ENCODE data around the gene CSRNP3.

CSRNP3 gene

DNA sequence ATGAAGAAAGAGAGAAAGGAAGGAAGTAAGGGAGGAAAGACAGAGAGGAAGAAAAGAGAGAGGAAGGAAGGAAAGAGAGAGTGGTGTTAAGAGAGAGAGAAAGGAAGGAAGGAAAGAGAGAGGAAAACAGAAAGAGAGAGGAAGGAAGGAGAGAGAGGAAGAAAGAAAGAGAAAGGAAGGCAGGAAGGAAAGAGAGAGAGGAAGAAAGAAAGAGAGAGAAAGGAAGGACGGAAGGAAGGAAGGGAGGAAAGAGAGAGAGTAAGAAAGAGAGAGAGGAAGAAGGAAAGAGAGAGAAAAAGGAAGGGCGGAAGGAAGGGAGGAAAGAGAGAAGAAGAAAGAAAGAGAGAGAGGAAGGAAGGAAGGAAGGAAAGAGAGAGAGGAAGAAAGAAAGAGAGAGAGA is 197.1 kb downstream of the CSRNP3 start:
- Histone ChIP-seq H3K4me3 (no peak overlapping the region), H3K9me3 (replicated peaks in 1 of 11) (peaks cover 11 to 26% (median 19%) of the 10 kb centered on the region in 11 experiments; a peak in 20 of 22 replicates), H3K9ac (no peak overlapping the region), H3K4me1 (peaks cover 0 to 3% (median 0%) of the 10 kb centered on the region in 10 experiments; a peak in 2 of 20 replicates), H3K4me2 (no peak overlapping the region), H3K27me3 (no peaks in the 10 kb centered on the region), H4K20me1 (no peaks in the 10 kb centered on the region), H3K36me3 (no peaks in the 10 kb centered on the region), H3K27ac (no peak overlapping the region)
- TF ChIP-seq Cebpa-rat (IDR thresholded peaks at IDR 0.05): no peak

DNA sequence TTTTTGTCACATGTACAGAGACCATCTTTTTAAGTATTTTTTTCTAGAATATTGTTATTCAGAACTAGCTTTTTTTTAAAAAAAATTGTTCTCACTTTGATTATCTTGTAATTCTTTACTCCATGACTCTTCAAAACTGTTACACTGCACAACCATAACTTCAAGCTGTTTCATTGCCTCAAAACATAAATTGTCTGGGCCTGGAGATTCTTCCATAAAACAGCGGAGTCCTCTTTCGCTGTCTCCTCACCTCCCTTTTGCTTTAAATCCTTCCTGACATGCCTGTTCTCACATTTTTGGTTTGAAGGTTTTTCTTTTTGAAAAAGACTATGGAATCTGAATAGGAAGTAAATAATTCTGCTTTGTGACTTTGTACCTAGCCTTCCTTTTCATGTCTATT is 197.9 kb downstream of the CSRNP3 start:
- Histone ChIP-seq H3K4me2 (no peak overlapping the region), H3K9me3 (replicated peaks in 1 of 11) (peaks cover 18 to 33% (median 25%) of the 10 kb centered on the region in 11 experiments)

DNA sequence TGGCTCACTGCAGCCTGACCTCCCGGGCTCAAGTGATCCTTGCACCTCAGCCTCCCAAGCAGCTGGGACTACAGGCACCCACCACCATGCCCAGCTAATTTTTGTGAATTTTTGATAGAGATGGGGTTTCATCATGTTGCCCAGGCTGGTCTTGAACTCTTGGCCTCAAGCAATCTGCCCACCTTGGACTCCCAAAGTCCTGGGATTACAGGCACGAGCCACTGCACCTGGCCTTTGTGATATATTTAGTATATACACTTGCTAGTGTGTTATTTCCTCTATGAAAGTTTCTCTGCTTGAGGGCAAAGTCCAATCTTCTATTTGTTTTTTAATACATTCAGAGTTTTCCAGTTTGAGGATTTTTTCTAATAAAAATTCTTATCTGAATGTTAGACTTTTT is 205.3 kb downstream of the CSRNP3 start:
- no peak overlapping the region for H3K4me2 ChIP-seq
- H3K4me3 ChIP-seq: no peak overlapping the region
- H4K20me1 ChIP-seq: no peaks in the 10 kb centered on the region
- H3K27ac ChIP-seq: no peak overlapping the region
- H3K4me1 ChIP-seq: peaks cover 0 to 5% (median 0%) of the 10 kb centered on the region in 10 experiments; a peak in 1 of 20 replicates
- H3K9ac ChIP-seq: no peak overlapping the region
- H3K36me3 ChIP-seq: no peaks in the 10 kb centered on the region
- TF ChIP-seq Cebpa-rat (IDR thresholded peaks at IDR 0.05): no peak
- H3K9me3 ChIP-seq (replicated peaks in 1 of 11): peaks cover 9 to 20% (median 15%) of the 10 kb centered on the region in 11 experiments; a peak in 20 of 22 replicates
- H3K27me3 ChIP-seq: no peaks in the 10 kb centered on the region

More for the DNA sequence above, 197.9 kb downstream of the CSRNP3 start:
- peaks cover 0 to 5% (median 0%) of the 10 kb centered on the region in 10 experiments; a peak in 1 of 20 replicates for H3K4me1 ChIP-seq
- H3K27ac ChIP-seq: no peak overlapping the region
- no peak overlapping the region for H3K4me3 ChIP-seq
- no peaks in the 10 kb centered on the region for H3K36me3 ChIP-seq
- TF ChIP-seq Cebpa-rat (IDR thresholded peaks at IDR 0.05): no peak
- H3K9ac ChIP-seq: no peak overlapping the region
- no peaks in the 10 kb centered on the region for H3K27me3 ChIP-seq
- no peaks in the 10 kb centered on the region for H4K20me1 ChIP-seq

DNA sequence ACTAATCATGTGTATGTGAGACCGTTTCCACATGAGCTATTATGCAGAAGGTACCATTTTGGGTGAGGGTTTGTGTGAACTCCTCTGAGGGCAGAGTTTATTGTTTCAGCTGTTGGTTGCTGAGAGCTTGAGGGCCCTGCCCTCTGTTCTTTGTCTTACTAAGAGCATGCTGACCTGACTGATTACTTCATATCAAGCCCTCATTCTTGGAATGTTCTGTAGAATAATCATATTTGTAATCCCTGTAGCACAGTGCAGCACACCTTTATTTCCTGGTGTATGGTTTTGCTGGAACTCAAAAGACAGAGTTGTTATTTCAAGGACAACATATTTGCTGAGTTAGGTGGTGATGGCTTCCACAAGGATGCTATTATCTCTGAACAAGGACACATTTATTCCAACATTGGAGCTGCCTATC is 206.1 kb downstream of the CSRNP3 start:
- H3K27ac ChIP-seq: no peak overlapping the region
- no peak for TF ChIP-seq Cebpa-rat (IDR thresholded peaks at IDR 0.05)
- H3K4me3 ChIP-seq: no peak overlapping the region
- H4K20me1 ChIP-seq: no peaks in the 10 kb centered on the region
- peaks cover 0 to 5% (median 0%) of the 10 kb centered on the region in 10 experiments; a peak in 1 of 20 replicates for H3K4me1 ChIP-seq
- no peak overlapping the region for H3K4me2 ChIP-seq
- H3K9ac ChIP-seq: no peak overlapping the region
- no peaks in the 10 kb centered on the region for H3K36me3 ChIP-seq
- no peaks in the 10 kb centered on the region for H3K27me3 ChIP-seq
- H3K9me3 ChIP-seq (replicated peaks in 1 of 11): peaks cover 9 to 20% (median 15%) of the 10 kb centered on the region in 11 experiments; a peak in 20 of 22 replicates

DNA sequence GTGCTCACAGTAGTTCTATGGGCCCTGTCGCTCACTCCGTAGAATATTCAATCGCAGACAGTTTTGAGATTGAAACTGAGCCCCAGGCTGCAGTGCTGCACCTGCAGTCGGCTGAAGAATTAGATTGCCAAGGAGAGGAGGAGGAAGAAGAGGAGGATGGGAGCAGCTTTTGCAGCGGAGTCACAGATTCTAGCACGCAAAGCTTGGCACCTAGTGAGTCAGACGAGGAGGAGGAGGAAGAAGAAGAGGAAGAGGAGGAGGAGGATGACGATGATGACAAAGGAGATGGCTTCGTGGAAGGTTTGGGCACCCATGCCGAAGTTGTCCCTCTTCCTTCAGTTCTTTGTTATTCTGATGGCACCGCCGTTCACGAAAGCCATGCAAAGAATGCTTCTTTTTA is 209.4 kb downstream of the CSRNP3 start:
- TF ChIP-seq Cebpa-rat (IDR thresholded peaks at IDR 0.05): no peak

DNA sequence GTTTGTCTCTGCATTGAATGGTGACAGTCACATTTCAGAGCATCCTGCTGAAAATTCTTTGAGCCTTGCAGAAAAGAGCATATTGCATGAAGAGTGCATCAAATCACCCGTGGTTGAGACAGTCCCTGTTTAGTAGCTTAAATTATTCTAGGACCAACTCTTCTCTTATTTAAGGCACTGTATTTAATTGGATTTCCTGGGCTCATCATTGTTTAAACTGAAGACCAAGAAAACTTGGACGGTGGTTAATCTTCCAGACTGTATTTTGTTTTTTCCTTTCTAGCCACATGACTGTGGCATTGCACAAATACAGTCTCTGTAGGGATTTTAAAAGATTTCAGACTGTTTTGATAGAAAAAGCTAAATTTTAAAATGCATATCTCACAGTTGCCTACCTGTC is 210.1 kb downstream of the CSRNP3 start:
- no peak for TF ChIP-seq Cebpa-rat (IDR thresholded peaks at IDR 0.05)
- Histone ChIP-seq H3K36me3 (no peaks in the 10 kb centered on the region), H3K27me3 (no peaks in the 10 kb centered on the region), H3K9me3 (replicated peaks in 1 of 11) (no peaks in the 10 kb centered on the region), H4K20me1 (no peaks in the 10 kb centered on the region), H3K4me3 (no peak overlapping the region), H3K4me2 (no peak overlapping the region), H3K27ac (no peak overlapping the region), H3K4me1 (0 out of 20 replicates have a peak, but pooled peaks cover 0 to 4% (median 0%) of the 10 kb centered on the region in 10 experiments), H3K9ac (no peak overlapping the region)

More for the DNA sequence above, 209.4 kb downstream of the CSRNP3 start:
- H3K4me2 ChIP-seq: no peak overlapping the region
- no peak overlapping the region for H3K9ac ChIP-seq
- no peaks in the 10 kb centered on the region for H3K27me3 ChIP-seq
- H3K4me3 ChIP-seq: no peak overlapping the region
- no peaks in the 10 kb centered on the region for H3K9me3 ChIP-seq (replicated peaks in 1 of 11)
- no peak overlapping the region for H3K27ac ChIP-seq
- H3K36me3 ChIP-seq: no peaks in the 10 kb centered on the region
- H3K4me1 ChIP-seq: 0 out of 20 replicates have a peak, but pooled peaks cover 0 to 4% (median 0%) of the 10 kb centered on the region in 10 experiments
- H4K20me1 ChIP-seq: no peaks in the 10 kb centered on the region

DNA sequence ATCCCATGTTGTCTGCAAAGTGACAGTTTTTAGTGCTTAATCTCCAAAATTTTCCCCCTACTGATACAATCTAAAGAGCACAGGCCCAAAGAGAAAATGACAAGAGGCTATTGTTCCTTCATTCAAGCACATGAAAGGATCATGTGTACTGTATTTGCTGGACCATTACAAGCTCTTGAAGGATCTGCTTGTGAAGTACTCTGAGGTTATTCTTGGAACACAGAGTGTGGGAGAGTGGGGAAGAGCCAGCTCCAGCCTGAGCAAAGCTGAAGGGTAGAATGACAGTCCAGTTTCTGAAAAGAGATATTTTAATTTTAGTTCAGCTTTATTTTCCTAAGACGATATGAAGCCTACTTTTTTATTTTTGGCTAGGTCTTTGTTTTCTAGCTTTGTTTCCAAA is 212.3 kb downstream of the CSRNP3 start:
- Histone ChIP-seq H3K4me2 (no peak overlapping the region), H3K4me1 (no peaks in the 10 kb centered on the region), H3K27me3 (no peaks in the 10 kb centered on the region), H4K20me1 (no peaks in the 10 kb centered on the region), H3K9me3 (replicated peaks in 1 of 11) (no peaks in the 10 kb centered on the region), H3K4me3 (no peak overlapping the region), H3K36me3 (no peaks in the 10 kb centered on the region), H3K27ac (no peak overlapping the region), H3K9ac (no peak overlapping the region)
- TF ChIP-seq Cebpa-rat (IDR thresholded peaks at IDR 0.05): no peak

DNA sequence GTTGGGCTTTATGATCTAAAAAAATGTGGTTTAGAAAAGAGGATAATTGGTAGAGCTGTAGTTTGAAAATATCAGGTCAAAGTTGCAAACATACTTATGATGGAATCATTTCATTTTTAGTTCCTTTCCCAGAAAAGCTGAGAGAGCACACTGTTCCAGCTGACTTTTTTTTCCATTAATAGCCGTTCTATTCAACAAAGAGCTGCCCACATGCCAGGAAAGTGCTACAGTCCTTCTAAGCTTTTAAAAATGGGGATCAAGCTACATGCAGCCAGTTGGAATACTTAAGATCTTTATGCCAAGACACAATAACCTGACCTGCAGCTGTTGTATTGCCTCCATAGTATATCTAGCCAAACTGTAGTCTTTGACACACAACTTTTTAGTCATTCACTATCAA is 213.0 kb downstream of the CSRNP3 start:
- no peaks in the 10 kb centered on the region for H3K36me3 ChIP-seq
- no peak overlapping the region for H3K9ac ChIP-seq
- no peak overlapping the region for H3K4me2 ChIP-seq
- TF ChIP-seq Cebpa-rat (IDR thresholded peaks at IDR 0.05): no peak
- no peaks in the 10 kb centered on the region for H4K20me1 ChIP-seq
- no peak overlapping the region for H3K27ac ChIP-seq
- H3K27me3 ChIP-seq: no peaks in the 10 kb centered on the region
- no peaks in the 10 kb centered on the region for H3K4me1 ChIP-seq
- H3K4me3 ChIP-seq: no peak overlapping the region
- no peaks in the 10 kb centered on the region for H3K9me3 ChIP-seq (replicated peaks in 1 of 11)

DNA sequence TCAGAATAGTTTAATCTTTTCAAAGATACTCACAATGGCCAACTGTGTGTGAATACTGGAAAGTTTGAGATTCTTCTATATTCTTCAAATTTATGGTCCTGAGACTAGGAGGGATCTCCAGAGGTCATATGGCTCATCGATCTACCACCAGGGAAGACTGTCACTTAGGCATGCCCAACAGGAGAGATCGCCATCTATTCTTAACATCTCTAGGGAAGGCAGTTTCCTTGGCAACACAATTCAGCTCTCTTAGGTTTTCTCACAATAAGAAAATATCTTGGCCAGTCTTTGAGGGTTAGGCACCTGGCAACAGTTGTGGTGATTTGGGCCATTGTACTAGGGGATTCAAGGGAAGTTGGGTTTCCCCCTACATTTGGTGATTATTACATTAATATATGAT is 217.3 kb downstream of the CSRNP3 start:
- Histone ChIP-seq H4K20me1 (no peaks in the 10 kb centered on the region), H3K27ac (no peak overlapping the region), H3K4me3 (no peak overlapping the region), H3K4me1 (no peaks in the 10 kb centered on the region), H3K27me3 (no peaks in the 10 kb centered on the region), H3K9me3 (replicated peaks in 1 of 11) (no peaks in the 10 kb centered on the region), H3K9ac (no peak overlapping the region), H3K4me2 (no peak overlapping the region), H3K36me3 (no peaks in the 10 kb centered on the region)
- TF ChIP-seq Cebpa-rat (IDR thresholded peaks at IDR 0.05): no peak

DNA sequence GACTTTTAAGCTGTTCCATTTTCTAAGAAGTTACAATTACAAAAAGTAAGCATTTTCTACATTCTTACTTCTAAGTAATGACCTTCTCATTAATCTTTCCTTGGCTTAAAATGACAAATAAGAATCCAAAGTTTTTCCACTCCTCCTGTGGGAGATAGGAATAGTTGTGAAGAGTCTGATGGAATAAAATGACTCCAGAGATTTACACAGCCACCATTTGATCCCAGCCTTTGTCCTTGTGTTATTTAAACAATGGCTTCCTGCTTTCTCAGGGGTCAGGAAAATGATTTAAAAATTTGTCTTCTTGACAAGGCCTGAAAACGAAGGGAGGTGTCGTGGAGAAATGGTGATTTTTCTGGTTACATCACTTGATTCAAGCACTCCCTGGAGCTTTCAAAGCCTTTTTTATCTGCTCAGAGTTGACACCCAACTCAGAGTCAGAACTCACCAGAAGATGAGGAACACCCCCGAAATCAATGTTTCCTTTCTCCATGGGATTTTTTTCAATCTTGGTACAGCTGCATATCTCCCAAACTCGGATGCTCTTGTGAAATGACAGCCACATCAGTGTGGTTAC is 218.0 kb downstream of the CSRNP3 start:
- no peak overlapping the region for H3K4me2 ChIP-seq
- no peaks in the 10 kb centered on the region for H3K27me3 ChIP-seq
- no peak overlapping the region for H3K27ac ChIP-seq
- no peaks in the 10 kb centered on the region for H3K9me3 ChIP-seq (replicated peaks in 1 of 11)
- no peak for TF ChIP-seq Cebpa-rat (IDR thresholded peaks at IDR 0.05)
- H3K4me3 ChIP-seq: no peak overlapping the region
- H3K4me1 ChIP-seq: no peaks in the 10 kb centered on the region
- no peaks in the 10 kb centered on the region for H4K20me1 ChIP-seq
- H3K36me3 ChIP-seq: no peaks in the 10 kb centered on the region
- no peak overlapping the region for H3K9ac ChIP-seq
